ENCODE data around the gene KAZN. TPM values are rescaled to one million over a fixed set of nuclear protein-coding genes. Genes with fewer than 3 reads are reported as not detected.

KAZN gene
- total and polyA plus RNA-seq, 11 donors = 0.65 to 6.5 (median 2.3) TPM

- Histone ChIP-seq H3K27me3 (peaks cover 0 to 49% (median 4%) of the 10 kb centered on the region in 9 donors), H3K9me3 (no peaks in the 10 kb centered on the region), H3K4me3 (no peak overlapping the region), H3K36me3 (no peaks in the 10 kb centered on the region), H3K4me1 (no peaks in the 10 kb centered on the region), H3K27ac (no peak overlapping the region)
- 48 to 55% (median 53%) methylated on average over 4 of the region's 4 CpGs for WGBS, 4 donors
- intact Hi-C loops (cut with DNase I) = no loop called here
- TF ChIP-seq CTCF (IDR thresholded peaks at IDR 0.05) (no peak), POLR2A (IDR thresholded peaks at IDR 0.05) (no peak)
- no peak for DNase-seq
- ATAC-seq = no peak
Observed at GRCh38 chr1:14897547-14897946, 299.1 kb downstream of the KAZN start.

GRCh38 chr1:14897997-14898645 is 299.6 kb downstream of the KAZN start:
- H3K4me3 ChIP-seq = no peak overlapping the region
- no peak for DNase-seq
- TF ChIP-seq POLR2A (IDR thresholded peaks at IDR 0.05) (no peak), CTCF (IDR thresholded peaks at IDR 0.05) (no peak)
- H3K4me1 ChIP-seq = no peaks in the 10 kb centered on the region
- H3K9me3 ChIP-seq = no peaks in the 10 kb centered on the region
- no peak for ATAC-seq
- no peaks in the 10 kb centered on the region for H3K36me3 ChIP-seq
- WGBS, 4 donors = 70 to 82% (median 75%) methylated on average over 7 of the region's 7 CpGs
- no peak overlapping the region for H3K27ac ChIP-seq
- intact Hi-C loops (cut with DNase I) = no loop called here
- H3K27me3 ChIP-seq = peaks cover 0 to 43% (median 2%) of the 10 kb centered on the region in 9 donors

- ATAC-seq = no peak
- no peak for DNase-seq
- TF ChIP-seq CTCF (IDR thresholded peaks at IDR 0.05) (no peak), POLR2A (IDR thresholded peaks at IDR 0.05) (no peak)
- no peaks in the 10 kb centered on the region for H3K9me3 ChIP-seq
- intact Hi-C loops (cut with DNase I) = loop anchor here in 1 of 10 donors (10.0 kb wide), 1 partner anchor 115 kb away; no protein-coding TSS in a partner anchor
- no peaks in the 10 kb centered on the region for H3K4me1 ChIP-seq
- no peak overlapping the region for H3K4me3 ChIP-seq
- H3K27ac ChIP-seq = no peak overlapping the region
- H3K27me3 ChIP-seq = peaks cover 0 to 27% (median 2%) of the 10 kb centered on the region in 9 donors
- no peaks in the 10 kb centered on the region for H3K36me3 ChIP-seq
- 57 to 77% (median 68%) methylated on average over 11 of the region's 11 CpGs for WGBS, 4 donors
Observed at GRCh38 chr1:14899686-14900085, 301.2 kb downstream of the KAZN start.

GRCh38 chr1:14901371-14901954 is 303.0 kb downstream of the KAZN start:
- Histone ChIP-seq H3K36me3 (no peaks in the 10 kb centered on the region), H3K4me1 (no peaks in the 10 kb centered on the region), H3K27ac (no peak overlapping the region), H3K27me3 (peaks cover 0 to 20% (median 2%) of the 10 kb centered on the region in 9 donors), H3K4me3 (no peak overlapping the region), H3K9me3 (no peaks in the 10 kb centered on the region)
- ATAC-seq (no peak), DNase-seq (no peak)
- intact Hi-C loops (cut with DNase I) = loop anchor here in 1 of 10 donors (10.0 kb wide), 1 partner anchor 117 kb away; no protein-coding TSS in a partner anchor
- TF ChIP-seq CTCF (IDR thresholded peaks at IDR 0.05) (no peak), POLR2A (IDR thresholded peaks at IDR 0.05) (no peak)
- WGBS, 4 donors = 48 to 53% (median 50%) methylated on average over 8 of the region's 8 CpGs
